Limb (tissue), 2 donors: Measurements from ENCODE around the gene TM9SF3.
"Not testable (repeated sequence)": the region's sequence is repeated elsewhere in the genome, so short reads cannot be mapped to it uniquely, and the experiment has no call there.

ENCODE experiments used
- DNase-seq, 2 donors: peaks; one replicate each; pipeline ENCODE4 v3.0.0-alpha.2; 2016; ENCODE audit errors: extremely low spot score in 2 of 2

TM9SF3 gene

DNA sequence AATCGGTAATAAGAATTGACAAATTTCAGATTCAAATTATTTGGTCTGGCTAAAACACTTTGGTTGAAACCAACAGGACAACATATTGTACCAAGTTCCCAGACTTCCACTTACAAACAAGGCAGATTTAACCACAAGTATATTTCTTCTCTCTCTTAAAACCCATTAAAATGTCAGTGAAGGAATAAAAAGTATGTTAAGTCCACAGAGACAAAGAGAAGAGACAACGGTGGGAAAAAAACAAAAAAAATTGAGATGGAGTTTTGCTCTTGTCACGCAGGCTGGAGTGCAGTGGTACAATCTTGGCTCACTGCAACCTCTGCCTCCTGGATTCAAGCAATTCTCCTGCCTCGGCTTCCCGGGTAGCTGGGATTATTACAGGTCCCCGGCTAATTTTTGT lies 16.3 kb downstream of the TM9SF3 start:
- DNase-seq, result no peak

DNA sequence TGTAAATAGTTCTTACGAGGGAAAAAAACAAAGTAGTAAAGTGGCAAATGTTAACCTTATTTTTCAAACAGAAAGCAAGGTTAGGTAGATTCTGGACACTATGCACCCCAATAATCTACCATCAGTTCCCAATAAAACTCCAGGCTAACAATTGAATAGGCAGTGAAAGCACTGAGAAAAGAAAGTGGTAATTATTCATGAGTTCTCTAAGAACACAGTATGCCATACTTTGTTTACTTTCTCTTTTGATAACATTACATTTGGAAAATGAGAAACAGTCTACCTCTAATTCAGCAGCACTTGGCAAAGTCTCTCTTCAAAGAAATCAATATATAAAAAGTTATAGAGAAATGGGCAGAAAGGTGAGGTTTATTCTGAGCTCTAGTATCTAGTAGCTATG lies 18.4 kb downstream of the TM9SF3 start:
- DNase-seq, result no peak

DNA sequence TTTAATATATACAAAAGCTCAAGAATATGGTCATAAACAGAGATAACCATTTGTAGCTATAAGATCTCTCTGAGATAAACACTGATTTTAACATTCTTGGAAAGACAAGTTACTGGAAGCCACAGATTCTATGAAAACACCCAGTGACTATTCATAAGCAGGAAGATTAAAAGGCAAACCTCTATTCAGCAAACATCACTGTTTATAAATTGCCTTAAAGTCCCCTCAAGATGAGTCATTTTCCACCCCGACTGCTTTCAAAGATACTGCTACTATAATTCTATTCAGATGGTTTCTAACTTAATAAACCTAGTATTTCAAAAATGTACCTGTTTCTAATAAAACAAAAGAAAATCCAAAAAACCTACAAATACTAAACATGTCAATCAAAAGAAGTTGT lies 21.0 kb downstream of the TM9SF3 start:
- DNase-seq, result no peak

DNA sequence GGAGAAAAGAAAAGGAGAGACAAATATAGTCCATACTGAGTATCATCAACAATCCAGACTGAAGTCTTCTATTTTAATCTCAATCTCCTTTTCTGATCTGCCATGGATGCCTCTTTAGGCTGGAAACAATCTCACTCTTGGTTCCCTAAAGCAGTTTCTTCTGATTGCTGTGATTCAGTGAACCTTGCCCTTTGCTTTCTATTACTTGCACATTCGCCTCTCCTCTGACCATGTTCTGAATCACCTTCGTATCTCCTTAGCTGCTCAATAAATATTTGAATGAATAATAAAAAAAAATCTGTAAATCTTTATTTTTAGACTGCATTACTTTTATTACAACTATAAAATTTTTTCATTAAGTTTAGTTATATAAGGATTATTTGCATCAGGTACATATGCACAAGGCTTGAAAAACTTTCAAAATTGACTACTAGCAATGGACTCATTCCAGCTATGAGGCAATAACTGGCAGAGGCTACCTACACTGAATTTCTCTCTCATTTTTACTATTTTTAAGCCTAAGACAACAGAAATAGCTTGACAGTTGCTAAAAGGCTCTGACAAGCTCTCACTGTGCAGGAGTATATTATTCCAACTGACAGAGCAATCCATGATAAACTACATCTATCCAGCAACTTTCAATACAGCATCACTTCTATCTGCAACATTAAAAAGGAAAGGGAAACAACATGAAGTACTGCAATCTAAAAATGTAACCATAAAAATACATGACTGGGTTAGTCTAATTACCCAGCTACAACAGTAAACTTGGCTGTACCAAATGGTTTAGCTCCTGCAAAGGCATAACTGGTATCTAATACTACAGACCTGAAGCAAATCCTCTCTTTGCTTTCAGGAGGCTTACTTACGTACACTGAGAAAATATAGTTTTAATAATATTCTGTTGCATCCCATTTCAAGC lies 25.6 kb downstream of the TM9SF3 start:
- DNase-seq, result no peak

DNA sequence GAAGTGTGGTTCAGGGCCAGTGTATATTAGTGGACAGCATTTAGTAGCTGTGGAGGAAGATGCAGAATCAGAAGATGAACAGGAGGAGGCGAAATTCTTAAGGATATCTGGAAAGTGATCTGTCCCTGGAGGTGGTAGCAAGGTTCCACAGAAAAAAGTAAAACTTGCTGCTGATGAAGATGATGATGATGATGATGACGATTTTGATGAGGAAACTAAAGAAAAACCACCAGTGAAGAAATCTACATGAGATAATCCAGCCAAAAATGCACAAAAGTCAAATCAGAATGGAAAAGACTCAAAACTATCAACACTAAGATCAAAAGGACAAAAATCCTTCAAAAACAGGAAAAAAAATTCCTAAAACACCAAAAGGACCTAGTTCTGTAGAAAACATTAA lies 26.3 kb downstream of the TM9SF3 start:
- no peak for DNase-seq

DNA sequence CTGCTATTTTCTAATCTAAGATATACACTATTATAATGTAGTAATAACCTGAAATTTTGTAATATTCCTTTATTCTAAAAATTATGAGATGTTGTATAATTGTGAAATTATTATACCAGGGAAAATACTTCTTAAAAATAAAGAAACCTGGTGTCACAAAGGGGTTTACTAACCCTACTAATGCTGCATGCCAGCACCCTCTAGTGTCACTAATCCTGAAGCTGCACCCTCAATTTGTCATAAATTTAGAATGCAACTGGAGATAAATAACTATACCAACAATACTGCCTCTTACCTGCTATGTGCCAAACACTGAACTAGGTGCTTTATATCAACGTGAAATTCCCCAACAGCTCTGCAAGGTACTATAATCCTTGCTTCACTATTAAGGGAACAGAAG lies 30.8 kb downstream of the TM9SF3 start:
- peak in 1 of 2 donors; percentile 13 for DNase-seq

DNA sequence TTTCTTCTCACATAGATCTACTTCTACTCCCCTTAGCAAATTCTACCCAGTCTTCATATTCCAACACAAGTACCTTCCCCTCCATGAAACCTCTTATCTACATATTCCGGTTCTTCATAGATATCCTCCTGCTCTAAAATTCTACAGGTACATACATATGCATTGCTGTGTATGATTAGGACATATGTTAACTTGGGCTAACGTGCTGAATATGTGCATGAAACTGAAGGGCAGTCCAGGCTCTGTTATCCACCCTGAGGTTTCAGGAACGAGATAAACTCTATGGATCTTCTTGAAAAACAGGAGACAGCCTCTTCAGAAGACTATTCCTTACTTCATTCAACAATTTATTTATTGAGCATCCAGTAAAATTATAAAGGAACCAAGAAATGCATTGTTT lies 31.5 kb downstream of the TM9SF3 start:
- no peak for DNase-seq

DNA sequence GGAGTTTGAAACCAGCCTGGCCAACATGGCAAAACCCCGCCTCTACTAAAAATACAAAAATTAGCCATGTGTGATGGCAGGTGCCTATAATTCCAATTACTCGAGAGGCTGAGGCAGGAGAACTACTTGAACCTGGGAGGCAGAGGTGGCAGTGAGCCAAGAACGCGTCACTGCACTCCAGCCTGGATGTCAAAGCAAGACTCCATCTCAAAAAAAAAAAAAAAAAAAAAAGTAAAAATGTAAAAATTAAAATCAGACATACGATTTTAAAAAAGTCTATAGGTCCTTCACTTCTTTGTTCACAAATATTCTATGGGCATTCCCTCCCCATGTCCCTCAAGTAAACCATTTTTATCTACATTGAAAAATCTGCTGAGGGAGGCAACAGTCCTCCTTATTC lies 38.2 kb downstream of the TM9SF3 start:
- DNase-seq, result no peak

DNA sequence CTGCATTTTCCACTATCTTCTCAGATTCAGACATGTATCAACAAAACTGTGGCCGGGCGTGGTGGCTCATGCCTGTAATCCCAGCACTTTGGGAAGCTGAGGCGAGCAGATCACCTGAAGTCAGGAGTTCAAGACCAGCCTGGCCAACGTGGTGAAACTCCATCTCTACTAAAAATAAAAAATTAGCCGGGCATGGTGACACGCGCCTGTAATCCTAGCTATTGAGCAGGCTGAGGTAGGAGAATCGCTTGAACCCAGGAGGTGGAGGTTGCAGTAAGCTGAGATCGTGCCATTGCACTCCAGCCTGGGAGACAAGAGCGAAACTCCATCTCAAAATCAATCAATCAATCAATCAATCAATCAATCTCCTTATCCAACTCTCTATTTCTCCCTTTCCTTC lies 41.3 kb downstream of the TM9SF3 start:
- not testable (repeated sequence) for DNase-seq

DNA sequence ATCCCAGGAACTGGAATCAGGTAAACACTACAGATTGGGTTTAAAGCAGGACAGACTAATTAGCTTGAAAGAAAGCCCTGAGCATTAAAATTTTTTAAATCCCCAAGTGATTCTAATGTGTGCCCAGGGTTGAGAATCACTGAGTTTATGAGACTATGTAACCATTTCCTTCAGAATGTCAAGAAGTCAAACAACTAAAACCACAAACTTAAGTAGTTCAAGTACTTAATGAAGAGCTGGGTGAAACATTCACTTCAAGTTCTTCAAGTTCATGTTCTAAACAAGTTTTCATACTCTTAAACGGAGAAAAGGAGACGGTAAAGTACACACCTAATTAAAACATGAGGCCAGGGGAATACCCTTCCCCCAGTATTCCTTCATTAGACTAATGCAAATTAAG lies 44.9 kb downstream of the TM9SF3 start:
- no peak for DNase-seq

DNA sequence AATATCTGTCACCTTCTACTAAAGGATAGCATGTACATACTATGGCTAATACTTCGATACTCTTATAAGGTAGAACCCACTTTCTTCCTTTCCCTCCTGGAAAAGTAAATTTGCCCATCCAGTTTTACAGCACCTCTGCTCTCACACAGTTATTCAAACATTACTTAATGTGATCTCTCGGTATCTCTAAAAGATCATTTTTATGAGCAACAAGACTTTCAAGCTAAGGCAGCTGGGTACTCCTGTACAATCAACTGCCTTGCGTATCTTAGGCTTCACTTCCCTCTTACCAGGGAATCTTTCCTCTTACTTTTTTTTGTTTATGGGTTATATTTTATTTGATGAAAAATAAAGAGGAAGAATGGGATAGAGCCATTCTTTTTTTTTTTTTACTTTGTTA lies 46.6 kb downstream of the TM9SF3 start:
- DNase-seq, result no peak

DNA sequence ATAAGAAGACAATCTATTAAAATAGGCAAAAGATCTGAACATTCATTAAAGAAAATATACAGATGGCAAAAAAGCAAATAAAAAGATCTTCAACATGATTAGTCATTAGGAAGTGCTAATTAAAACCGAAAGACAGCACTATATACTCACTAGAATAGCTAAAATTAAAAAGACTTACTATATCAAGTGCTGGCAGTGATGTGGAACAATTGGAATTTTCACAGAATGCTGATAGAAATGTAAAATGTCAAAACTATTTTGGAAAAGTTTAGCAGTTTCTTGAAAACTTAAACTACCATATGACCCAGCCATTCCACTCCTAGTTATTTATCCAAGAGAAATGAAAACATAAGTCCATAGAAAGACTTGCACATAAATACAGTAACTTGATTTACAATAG lies 48.1 kb downstream of the TM9SF3 start:
- DNase-seq, result no peak

DNA sequence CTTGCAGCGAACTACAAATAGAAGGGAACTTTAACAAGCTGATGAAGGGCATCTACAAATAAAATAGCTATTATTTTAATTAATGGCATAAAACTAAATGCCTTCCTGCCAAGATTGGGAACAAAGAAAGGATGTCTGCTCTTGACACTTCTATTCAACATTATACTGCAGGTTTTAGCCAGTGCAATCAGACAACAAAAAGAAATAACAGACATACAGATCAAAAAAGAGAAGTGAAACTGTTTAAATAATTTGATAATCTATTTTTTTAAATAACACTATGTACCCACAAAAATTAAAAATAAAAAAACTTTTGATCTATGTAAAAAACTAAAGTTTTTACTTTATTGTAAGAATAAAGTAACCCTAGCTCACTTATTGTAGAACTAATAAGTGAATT lies 50.7 kb downstream of the TM9SF3 start:
- DNase-seq, result no peak

DNA sequence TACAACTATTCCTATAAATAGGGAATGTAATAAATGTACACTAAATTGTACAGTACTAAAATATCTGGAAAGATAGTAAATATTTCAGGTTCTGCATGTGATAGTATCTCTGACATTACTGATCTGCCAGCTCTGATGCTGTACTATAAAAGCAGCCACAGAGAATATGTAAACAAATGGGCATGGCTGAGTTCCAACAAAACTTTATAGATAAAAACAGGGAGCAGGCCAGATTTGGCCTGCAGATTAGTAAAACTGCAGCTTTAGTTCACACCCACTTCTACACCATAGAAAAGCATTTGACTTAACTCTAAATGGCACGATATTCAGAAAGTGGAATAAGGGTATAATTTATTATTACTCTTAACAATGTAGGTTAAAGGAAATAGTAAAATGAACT lies 54.3 kb downstream of the TM9SF3 start:
- DNase-seq, result no peak

DNA sequence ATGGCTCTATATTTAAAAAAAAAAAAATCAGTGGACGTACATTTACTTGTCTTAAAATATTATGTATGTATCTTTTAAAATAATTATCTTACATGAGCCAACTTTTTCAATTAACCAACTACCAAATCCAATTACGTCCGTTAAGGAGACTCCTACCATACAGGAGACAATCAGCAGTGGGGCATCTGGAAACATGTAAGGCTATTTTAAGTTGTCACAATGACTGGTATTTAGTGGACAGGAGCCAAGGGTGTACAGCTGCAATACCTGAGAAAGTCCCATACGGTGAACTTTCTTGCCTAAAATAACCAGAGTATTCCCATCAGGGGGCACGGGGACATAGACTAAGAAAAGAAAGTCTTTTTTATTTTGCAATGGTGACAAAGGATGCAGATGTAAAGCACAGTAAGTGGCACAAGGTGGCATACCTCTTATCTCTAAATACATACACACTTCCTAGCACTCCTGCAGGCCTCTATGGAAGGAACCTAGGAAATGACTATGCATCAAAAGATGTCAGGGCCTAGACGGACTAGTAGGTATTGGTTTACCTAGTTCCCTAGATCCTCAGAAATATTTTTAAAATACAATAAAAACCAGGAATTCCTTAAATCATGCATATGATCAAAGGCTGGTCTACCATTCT lies 57.1 kb downstream of the TM9SF3 start:
- DNase-seq, result no peak

DNA sequence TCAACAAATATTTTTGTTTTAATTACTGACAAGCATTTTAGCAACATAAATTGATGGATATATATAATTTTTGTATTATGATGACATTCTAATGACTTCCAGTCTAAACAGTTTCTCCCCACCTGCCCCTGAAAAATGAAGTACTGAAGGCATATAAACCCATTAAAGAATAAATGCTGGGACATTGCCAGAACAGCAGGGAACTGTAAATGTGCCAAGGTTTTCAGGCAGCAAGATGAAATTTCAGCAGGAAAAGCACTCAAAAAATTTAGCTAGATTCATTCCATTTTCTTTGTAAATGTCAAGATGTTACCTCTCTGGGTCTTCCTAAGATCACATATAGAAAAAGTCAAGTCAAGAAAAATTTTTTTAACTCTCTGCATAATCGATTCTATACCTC lies 62.1 kb downstream of the TM9SF3 start:
- no peak for DNase-seq

DNA sequence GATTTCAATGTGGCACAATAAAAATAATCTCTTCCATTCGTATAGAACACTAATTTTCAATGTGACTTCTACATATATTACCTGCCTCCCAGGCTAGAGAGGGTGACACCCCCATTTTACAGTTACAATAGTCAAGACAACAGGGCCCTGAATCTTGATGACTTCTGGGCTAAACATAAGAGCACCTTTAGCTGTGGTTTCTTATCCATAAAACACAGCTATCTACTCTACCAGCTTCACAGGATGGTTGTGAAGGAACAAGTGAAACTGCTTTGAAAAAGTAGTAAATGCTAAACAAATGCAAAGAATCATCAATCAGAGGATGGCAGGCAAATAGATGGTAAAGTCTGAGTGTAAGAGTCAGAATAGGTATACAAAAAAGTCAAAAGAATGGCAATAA lies 69.5 kb downstream of the TM9SF3 start:
- no peak for DNase-seq

DNA sequence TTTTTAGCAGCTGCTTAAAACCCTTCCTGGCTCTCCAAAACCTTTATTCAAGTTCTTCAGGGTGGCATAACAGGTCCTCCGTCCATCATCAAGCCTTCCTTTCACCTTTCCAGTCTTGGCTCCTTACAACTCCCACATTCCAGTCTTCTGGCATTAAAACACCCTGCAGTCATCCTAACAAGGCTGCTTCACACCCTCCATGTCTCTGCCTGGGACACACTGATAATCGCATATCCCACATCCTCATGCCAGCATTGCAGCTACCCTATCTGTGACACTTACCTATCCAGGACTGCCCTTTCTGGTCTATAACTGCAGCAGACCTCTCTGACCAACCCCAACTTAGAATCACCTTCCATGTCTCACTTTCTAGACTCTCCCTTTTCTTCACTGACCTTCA lies 70.5 kb downstream of the TM9SF3 start:
- DNase-seq, result no peak

DNA sequence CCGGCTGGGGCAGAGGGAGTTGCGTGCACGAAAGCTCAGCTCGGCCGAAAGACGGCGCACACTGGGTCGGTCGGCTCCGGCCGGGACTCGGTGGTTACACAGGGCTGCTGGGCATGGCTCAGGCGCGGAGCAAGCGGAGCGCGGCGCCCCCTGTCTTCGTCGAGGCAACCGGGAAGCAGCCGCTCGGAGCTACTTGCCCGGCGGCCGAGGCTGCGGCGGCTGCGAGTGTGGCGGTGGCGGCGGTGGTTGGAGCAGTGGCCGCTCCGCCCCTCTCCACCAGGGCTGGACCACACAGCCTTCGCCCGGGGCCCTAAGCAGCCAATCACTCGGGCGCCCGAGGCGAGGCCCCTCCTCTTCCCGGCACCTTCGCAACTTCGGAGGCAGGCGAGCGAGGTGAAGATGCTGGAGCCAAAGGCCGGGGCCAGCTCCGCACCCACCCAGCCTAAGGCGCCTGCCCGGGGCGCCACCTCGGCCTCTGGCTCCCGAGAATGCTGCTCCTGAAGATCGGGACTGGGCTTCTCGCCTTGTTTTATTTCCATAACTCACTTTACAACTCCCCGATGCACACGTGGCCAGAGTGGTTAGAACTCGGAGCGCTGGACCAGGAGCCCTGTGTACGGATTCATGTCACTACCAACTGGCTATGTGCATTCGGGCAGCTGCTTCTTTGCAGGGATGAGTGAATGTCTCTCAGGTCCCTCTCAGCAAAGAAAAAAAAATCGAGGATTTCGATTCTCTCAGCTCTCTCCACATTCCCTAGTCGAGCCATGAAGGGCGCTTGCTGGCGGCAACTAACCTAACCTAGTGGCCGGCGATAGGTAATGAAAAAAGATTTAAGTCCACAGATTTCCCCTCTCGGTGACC lies 72.9 kb downstream of the TM9SF3 start, which contains the start of gene TLL2:
Gene TLL2, minus strand, starts transcription at position 229 of the 864 bp plus-strand sequence. CDS start 241 bp downstream, outside the sequence.
- peak; percentile 64 to 90 for DNase-seq

DNA sequence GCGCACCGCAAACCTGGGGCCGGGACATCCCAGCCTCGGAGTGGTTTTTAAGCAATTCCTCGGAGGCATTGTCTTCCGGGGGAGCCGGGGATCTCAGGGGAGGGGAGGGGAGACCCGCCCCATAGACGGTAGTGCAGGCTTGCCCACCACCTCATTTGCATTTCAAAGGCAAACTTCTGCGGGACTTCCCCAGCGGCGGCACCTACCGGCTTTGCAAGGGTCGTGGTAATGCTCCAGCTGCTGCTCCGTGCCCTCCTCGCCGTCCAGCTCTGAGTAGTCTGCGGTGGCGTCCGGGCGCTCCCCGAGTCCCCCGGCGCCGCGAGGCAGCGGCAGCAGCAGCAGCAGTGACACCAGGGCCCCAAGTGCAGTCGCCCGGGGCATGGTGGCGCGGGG lies 73.5 kb downstream of the TM9SF3 start:
- DNase-seq, result no peak

DNA sequence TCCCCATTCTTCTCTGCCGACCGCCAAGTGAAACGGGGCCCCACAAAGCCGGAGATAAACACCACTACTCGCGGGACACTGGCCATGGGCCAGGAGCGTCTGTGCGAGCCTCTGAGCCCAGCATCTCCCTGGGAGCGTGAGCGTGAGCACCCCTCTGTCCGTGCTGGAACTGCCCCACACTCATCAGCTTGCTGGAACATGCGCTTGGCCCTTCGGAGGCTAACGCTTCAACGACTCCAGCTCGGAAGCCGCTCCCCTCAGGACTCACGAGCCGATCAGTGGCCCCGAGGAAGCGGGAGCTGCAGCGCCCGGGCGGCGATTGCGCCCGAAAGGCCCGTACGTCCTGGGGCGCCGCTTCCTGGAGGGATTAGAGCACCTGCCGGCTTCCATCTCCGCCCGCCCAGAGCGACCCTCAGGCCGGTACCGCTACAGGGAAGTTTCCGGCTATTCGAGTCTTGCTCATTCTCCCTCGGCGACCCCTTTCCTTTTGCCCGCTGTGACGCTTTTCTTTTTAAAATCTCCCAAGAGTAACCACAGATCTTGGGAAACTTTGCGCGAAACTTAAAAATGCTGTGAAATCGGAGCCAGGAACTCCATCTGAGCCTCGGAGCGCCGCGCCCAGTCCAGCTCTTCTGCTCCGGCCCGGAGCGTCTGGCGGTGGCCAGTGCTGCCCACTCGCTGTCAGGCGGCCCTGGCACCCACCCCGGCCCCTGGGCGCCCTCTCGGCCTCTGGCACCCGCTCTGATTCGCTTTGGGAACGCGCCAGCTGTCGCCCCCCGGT lies 74.1 kb downstream of the TM9SF3 start:
- DNase-seq, result peak in 1 of 2 donors; percentile 56
